DMS 273 (cell line): ENCODE measurements around the gene MED13L.
"Not testable (repeated sequence)": the region's sequence is repeated elsewhere in the genome, so short reads cannot be mapped to it uniquely, and the experiment has no call there.

Source experiments
- DNase-seq: peaks from one replicate; lab custom pipeline; 2025; ENCODE audit not compliant: unreplicated experiment; lab: John Stamatoyannopoulos, UW

MED13L gene

GRCh38 chr12:116062698-116063097, 214.8 kb downstream of the MED13L start:
- DNase-seq, result no peak

DNA sequence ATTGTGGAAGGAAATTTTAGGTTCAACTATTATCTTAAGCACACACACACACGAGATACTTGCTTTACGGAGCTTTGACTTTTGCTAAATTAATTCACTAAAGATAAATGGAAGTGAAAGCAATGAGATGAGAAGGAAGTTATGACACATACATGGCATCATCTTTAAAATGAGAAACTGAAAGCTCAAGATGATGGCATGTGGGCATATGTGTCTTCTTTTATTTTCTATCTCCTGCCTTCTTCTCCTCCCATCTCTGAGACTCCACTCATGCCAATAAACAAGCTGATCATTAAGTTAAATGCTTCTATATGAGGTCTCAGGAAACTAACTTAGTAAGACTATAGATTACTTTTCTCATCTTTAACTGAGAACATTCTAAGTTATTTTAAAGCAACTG, 216.7 kb downstream of the MED13L start:
- DNase-seq, result no peak

- DNase-seq, result no peak
Observed at GRCh38 chr12:116059904-116060303, 217.6 kb downstream of the MED13L start.

DNA sequence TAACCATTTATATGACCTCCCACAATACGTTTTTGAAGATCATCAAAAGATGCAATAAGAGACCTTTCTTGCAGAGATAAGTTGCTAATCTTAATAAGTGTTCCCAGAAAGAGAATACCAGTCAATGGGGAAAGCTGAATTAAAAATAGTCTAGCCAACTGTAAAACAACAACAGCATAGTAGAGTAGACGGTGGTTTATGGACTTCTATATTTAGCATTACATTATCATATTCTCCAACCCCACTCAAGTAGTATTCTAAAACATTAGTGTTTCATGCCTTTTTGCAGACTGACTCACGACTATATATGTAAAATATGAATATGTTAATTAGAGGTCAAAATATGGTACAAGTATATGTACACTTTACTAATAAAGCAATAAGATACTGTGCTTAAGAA, 218.9 kb downstream of the MED13L start:
- no peak for DNase-seq

GRCh38 chr12:116057356-116057755, 220.1 kb downstream of the MED13L start:
- no peak for DNase-seq

DNA sequence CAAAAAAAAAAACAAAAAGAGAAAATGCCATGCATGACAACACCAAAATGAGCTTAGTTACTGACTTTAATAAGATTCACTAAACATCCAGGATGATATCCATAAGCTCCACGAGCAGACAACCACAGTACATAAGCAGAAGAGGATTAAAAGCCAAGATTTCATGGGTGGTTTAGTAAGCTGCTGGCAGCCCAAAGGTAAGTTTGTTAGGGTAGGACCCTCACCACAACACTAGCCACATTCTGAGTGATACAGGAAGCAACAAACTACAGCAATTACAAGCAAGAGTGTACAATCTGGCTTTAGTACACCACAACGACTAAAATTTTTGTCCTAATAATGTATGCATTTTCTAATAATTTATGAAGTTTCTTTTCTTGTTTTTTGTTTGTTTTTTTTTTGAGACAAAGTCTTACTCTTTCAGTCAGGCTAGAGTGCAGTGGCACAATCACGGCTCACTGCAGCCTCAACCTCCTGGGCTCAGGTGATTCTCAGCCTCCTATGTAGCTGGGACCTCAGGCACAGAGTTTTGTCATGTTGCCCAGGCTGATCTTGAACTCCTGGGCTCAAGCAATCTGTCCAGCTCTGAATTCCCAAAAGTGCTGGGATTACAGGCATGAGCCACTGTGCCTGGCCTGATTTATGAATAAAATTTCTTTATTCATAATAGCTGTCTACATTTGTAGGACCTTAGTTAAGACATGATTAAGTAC, 221.4 kb downstream of the MED13L start:
- DNase-seq, result no peak

GRCh38 chr12:116054280-116054679, 223.2 kb downstream of the MED13L start:
- DNase-seq, result no peak

- no peak for DNase-seq
Observed at GRCh38 chr12:116053479-116054200, 223.9 kb downstream of the MED13L start.

GRCh38 chr12:116050275-116050674, 227.2 kb downstream of the MED13L start:
- peak; percentile 11 for DNase-seq

- no peak for DNase-seq
Observed at GRCh38 chr12:116048879-116049278, 228.6 kb downstream of the MED13L start.

DNA sequence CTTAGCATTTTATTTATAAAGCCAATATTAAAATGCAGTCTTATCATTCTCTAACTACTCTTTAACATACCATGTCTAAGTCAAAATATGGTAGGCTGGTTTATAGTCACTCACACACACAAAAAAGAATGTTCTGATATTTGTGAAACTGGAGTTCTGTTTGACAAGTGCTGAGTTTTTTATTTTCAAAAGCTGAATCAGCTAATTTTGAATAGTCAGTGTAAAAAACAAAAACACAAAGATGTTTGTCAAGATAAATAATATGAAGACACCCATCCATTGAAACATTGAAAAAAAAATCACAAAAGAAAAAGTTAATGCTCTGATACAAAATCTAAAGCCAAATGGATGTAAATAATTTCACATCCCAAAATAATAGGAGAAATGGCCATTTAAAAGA, 231.5 kb downstream of the MED13L start:
- no peak for DNase-seq

GRCh38 chr12:116045150-116045549, 232.3 kb downstream of the MED13L start:
- no peak for DNase-seq

- DNase-seq, result peak; percentile 12
Observed at GRCh38 chr12:116043659-116044535, 233.6 kb downstream of the MED13L start.

GRCh38 chr12:116040402-116040801, 237.1 kb downstream of the MED13L start:
- DNase-seq, result no peak

- DNase-seq, result peak; percentile 5
Observed at GRCh38 chr12:116039081-116039480, 238.4 kb downstream of the MED13L start.

DNA sequence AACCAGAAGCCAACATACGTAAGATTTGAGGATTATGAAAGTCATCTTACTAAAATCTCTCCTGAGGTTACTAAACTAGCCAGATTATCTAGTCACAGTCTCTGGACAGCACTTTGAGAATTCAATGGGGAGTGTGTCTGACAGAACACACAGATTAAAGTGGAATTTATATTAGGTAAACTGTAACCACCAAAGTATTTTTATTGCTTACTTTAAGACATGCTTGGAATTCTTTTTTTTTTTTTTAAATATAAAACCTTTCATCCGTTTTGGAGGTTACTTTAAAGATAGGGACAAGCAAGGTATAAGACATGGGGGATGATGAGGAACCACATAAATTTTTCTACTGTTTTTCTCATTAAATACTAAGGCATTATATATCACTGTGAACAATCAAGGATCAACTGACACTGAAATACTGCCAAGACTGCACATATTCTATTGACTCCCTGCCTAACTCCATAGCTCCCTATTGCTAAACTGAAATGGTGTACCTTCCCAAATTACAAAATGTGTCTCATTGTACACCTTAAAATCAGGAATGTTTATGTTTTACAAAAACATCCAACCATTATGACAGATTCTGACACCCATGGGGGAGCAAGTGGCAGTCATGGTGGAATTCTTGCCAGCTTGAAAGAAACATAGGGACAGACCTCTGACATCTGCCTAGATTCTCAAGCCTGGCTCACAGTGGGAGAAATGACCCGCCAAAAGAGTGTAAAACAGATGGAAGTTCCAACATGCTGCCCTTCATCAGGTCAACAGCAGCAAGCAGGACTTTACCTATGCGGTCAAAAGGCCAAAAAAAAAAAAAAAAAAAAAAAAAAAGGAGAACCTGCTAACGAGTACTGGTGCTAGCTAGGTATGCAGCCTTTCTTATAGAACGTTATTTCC, 239.3 kb downstream of the MED13L start:
- DNase-seq, result no peak

DNA sequence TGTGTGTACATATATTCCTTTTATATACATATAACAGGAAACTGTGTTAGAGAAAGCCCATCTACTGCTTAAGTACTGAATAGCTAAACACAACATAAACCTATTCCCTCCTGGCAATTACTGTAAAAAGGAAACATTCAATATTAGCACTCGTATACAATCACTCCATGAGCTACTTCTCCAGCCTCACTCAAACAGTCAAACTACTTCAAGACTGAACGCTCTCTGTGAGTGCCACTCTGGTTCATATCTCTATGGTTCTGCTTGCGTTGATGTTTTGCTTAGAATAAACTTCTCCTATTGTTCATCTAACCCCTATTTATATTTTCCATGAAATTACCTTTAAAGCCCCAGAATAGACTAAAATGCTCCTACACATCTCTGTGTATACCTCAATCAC, 243.7 kb downstream of the MED13L start:
- no peak for DNase-seq

DNA sequence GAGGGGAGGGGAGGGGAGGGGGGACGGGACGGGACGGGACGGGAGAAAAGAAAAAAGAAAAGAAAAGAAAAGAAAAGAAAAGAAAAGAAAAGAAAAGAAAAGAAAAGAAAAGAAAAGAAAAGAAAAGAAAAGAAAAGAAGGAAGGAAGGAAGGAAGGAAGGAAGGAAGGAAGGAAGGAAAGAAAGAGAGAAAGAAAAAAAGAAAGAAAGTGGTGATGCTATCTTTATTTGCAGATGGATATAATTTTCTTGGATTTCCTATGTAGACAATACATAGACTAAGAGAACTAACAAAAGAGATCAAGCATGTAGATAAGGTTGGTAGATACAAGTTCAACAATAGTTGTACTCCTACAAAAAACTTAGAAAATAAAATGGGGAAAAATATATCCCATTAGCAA, 245.9 kb downstream of the MED13L start:
- DNase-seq, result not testable (repeated sequence)

GRCh38 chr12:116028619-116029018, 248.9 kb downstream of the MED13L start:
- DNase-seq, result no peak

GRCh38 chr12:116027551-116027821, 250.0 kb downstream of the MED13L start:
- DNase-seq, result no peak
